Activated CD8-positive, alpha-beta memory T cell treated with anti-CD3 and anti-CD28 coated beads, Interleukin-2, amount 50 U/mL, for 48 hours (primary cell): ENCODE results near the gene IRF8.

Experiments
- DNase-seq: peaks from one replicate; pipeline ENCODE4 v3.0.0-alpha.2; 2020

IRF8 gene

GRCh38 chr16:85963753-85964285, 64.9 kb downstream of the IRF8 start:
- DNase-seq, result no peak

- DNase-seq, result no peak
Observed at GRCh38 chr16:85965125-85965524, 66.2 kb downstream of the IRF8 start.

- DNase-seq, result no peak
Observed at GRCh38 chr16:85967111-85967510, 68.1 kb downstream of the IRF8 start.

- DNase-seq, result no peak
Observed at GRCh38 chr16:85968041-85968920, 69.3 kb downstream of the IRF8 start.

GRCh38 chr16:85969159-85969558, 70.2 kb downstream of the IRF8 start:
- DNase-seq, result no peak

GRCh38 chr16:85969591-85969990, 70.6 kb downstream of the IRF8 start:
- no peak for DNase-seq

GRCh38 chr16:85970016-85970733, 71.2 kb downstream of the IRF8 start:
- DNase-seq, result no peak

- DNase-seq, result no peak
Observed at GRCh38 chr16:85970738-85971137, 71.8 kb downstream of the IRF8 start.
